GM23338 (cell line): ENCODE results near the gene RPL3. TPM values are rescaled to one million over a fixed set of nuclear protein-coding genes. Genes with fewer than 3 reads are reported as not detected.
"Not testable (repeated sequence)": the region's sequence is repeated elsewhere in the genome, so short reads cannot be mapped to it uniquely, and the experiment has no call there.

Experiments
- ATAC-seq: fragments of 200-7000 bp; cut with Tn5 transposase; 3 replicates; pipeline ENCODE4 v1.9.1; 2020
- DNase-seq: peaks from one replicate; pipeline ENCODE4 v3.0.0-alpha.2; 2015; ENCODE audit warnings: low spot score
- H2AFZ ChIP-seq: fragments of 200-600 bp; sonication (generic); 2 replicates; pipeline ENCODE4 v1.8.0; 2016; ENCODE audit warnings: antibody characterized with exemption, mild to moderate bottlenecking, moderate library complexity
- H3F3A ChIP-seq: fragments of 200-600 bp; sonication (generic); replicated peaks from 2 replicates; pipeline ENCODE4 v1.8.0; 2017; ENCODE audit warnings: antibody characterized with exemption, mixed run types, low read depth
- H3K27ac ChIP-seq: fragments of 200-600 bp; sonication (generic); 2 replicates; pipeline ENCODE4 v1.6.1; 2016; ENCODE audit warnings: low read depth
- H3K27me3 ChIP-seq: fragments of 200-600 bp; sonication (generic); 2 replicates; pipeline ENCODE4 v1.8.0; 2016; ENCODE audit warnings: mild to moderate bottlenecking, mixed run types, moderate library complexity; ENCODE audit not compliant: insufficient read depth
- H3K36me3 ChIP-seq: fragments of 200-600 bp; sonication (generic); 2 replicates; pipeline ENCODE4 v1.8.0; 2016; ENCODE audit warnings: mild to moderate bottlenecking; ENCODE audit not compliant: insufficient read depth
- H3K4me1 ChIP-seq: fragments of 200-600 bp; sonication (generic); 2 replicates; pipeline ENCODE4 v1.8.0; 2016; ENCODE audit warnings: mild to moderate bottlenecking, moderate library complexity; ENCODE audit not compliant: insufficient read depth
- H3K4me2 ChIP-seq: fragments of 200-600 bp; sonication (generic); 2 replicates; pipeline ENCODE4 v1.7.1; 2017; ENCODE audit warnings: mixed run types
- H3K4me3 ChIP-seq: fragments of 200-600 bp; sonication (generic); 2 replicates; pipeline ENCODE4 v1.6.1; 2016; ENCODE audit warnings: mixed run types
- H3K79me2 ChIP-seq: fragments of 200-600 bp; sonication (generic); replicated peaks from 2 replicates; pipeline ENCODE4 v1.8.0; 2017; ENCODE audit warnings: mild to moderate bottlenecking; ENCODE audit not compliant: insufficient read depth
- H3K9me2 ChIP-seq: fragments of 200-600 bp; sonication (generic); 2 replicates; pipeline ENCODE4 v1.8.0; 2017; ENCODE audit not compliant: insufficient read depth
- H4K20me1 ChIP-seq: fragments of 200-600 bp; sonication (generic); replicated peaks from 2 replicates; pipeline ENCODE4 v1.8.0; 2017; ENCODE audit warnings: mild to moderate bottlenecking; ENCODE audit not compliant: insufficient read depth
- H3K27ac Mint-ChIP-seq: 2 replicates; pipeline ENCODE4 v1.8.0; 2020; ENCODE audit warnings: inconsistent platforms, mild to moderate bottlenecking, moderate library complexity, mixed read lengths
- H3K27me3 Mint-ChIP-seq: 3 replicates; pipeline ENCODE4 v1.8.0; 2022; ENCODE audit warnings: low read depth, mild to moderate bottlenecking, moderate library complexity, mixed read lengths, inconsistent platforms; ENCODE audit not compliant: insufficient read depth, poor library complexity
- H3K36me3 Mint-ChIP-seq: 3 replicates; pipeline ENCODE4 v1.8.0; 2021; ENCODE audit warnings: low read depth, mild to moderate bottlenecking, inconsistent platforms, moderate library complexity, mixed read lengths
- H3K4me1 Mint-ChIP-seq: 3 replicates; pipeline ENCODE4 v1.8.0; 2020; ENCODE audit warnings: mild to moderate bottlenecking, inconsistent platforms, mixed read lengths
- H3K4me3 Mint-ChIP-seq: 3 replicates; pipeline ENCODE4 v1.8.0; 2021; ENCODE audit warnings: moderate library complexity, mild to moderate bottlenecking, inconsistent platforms, mixed read lengths
- H3K9me3 Mint-ChIP-seq: 3 replicates; pipeline ENCODE4 v1.8.0; 2020; ENCODE audit warnings: moderate library complexity, mild to moderate bottlenecking, inconsistent platforms, mixed read lengths
- CTCF ChIP-seq, 2 experiments: fragments of 200-600 bp in 1 of 2; sonication (generic) in 1 of 2; conservative IDR thresholded peaks; 2 replicates each; pipeline versions ENCODE4 v1.5.1 to v1.6.1; 2016 to 2017; ENCODE audit warnings: antibody characterized with exemption in 2 of 2, low read depth in 2 of 2, mild to moderate bottlenecking in 2 of 2, moderate library complexity in 1 of 2
- ETS1 ChIP-seq: IDR thresholded peaks from 2 replicates; pipeline ENCODE4 v1.6.1; 2016; ENCODE audit warnings: antibody characterized with exemption
- EZH2 ChIP-seq: fragments of 200-600 bp; sonication (generic); IDR thresholded peaks from one replicate; pipeline ENCODE4 v1.8.0; 2017; ENCODE audit warnings: antibody characterized with exemption, mild to moderate bottlenecking, low read depth; ENCODE audit not compliant: unreplicated experiment
- NANOG ChIP-seq: IDR thresholded peaks from 2 replicates; pipeline ENCODE4 v1.6.1; 2016; ENCODE audit warnings: antibody characterized with exemption, borderline replicate concordance
- STAT1 ChIP-seq: IDR thresholded peaks from one replicate; pipeline ENCODE4 v1.6.1; 2016; ENCODE audit warnings: antibody characterized with exemption; ENCODE audit not compliant: unreplicated experiment
- ZNF331 ChIP-seq: fragments of 250-450 bp; sonication (Bioruptor Pico); IDR thresholded peaks from 2 replicates; pipeline ENCODE4 v1.5.0; 2020; ENCODE audit warnings: low read depth, mild to moderate bottlenecking, moderate library complexity
- ZNF462 ChIP-seq: fragments of 250-450 bp; sonication (Bioruptor Pico); IDR thresholded peaks from 2 replicates; pipeline ENCODE4 v1.5.0; 2020; ENCODE audit warnings: mild to moderate bottlenecking, moderate library complexity
- polyA plus RNA-seq: library from polyadenylated mRNA; unstranded; fragments of >200 nt; fragmentation: Nextera tagmentation; extraction: Ambion mirVana; gene quantifications from 2 replicates; pipeline ENCODE4 v1.2.1, GENCODE V29; 2016
- total RNA-seq: library from RNA; depleted of rRNA; stranded (reverse); fragments of >200 nt; shearing (Covaris generic); gene quantifications from 2 replicates; pipeline ENCODE4 v1.2.3, GENCODE V29; 2014

The RPL3 gene
- total and polyA plus RNA-seq, 2 experiments from 2014 or later: 1,983 to 3,244 TPM

GRCh38 chr22:39341179-39341578 lies 21.8 kb upstream of the RPL3 start:
- H2AFZ ChIP-seq: peak overlapping the region; percentile 92
- H3F3A ChIP-seq: 0 out of 2 replicates have a peak, but pooled peaks cover 2% of the 10 kb centered on the region

GRCh38 chr22:39339775-39340174 lies 20.4 kb upstream of the RPL3 start:
- H3K27ac ChIP-seq, ATAC-seq, H3K9me3 Mint-ChIP-seq, H3K79me2 ChIP-seq, H3F3A ChIP-seq, H3K27ac Mint-ChIP-seq, H3K4me3 ChIP-seq, H3K9me2 ChIP-seq, H3K36me3 ChIP-seq, DNase-seq, H3K27me3 Mint-ChIP-seq, H3K36me3 Mint-ChIP-seq, H3K27me3 ChIP-seq, H3K4me2 ChIP-seq, H3K4me3 Mint-ChIP-seq, H2AFZ ChIP-seq, H4K20me1 ChIP-seq: not testable (repeated sequence)
- peaks cover 17% of the 10 kb centered on the region for H3K4me1 ChIP-seq
- peaks cover 17% of the 10 kb centered on the region for H3K4me1 Mint-ChIP-seq

More at GRCh38 chr22:39341179-39341578, 21.8 kb upstream of the RPL3 start:
- DNase-seq (no peak), ATAC-seq (peak; percentile 46)
- 0 out of 4 replicates have a peak, but pooled peaks of 1 of the 2 experiments have one; percentile 14 for TF ChIP-seq CTCF (conservative IDR thresholded peaks at IDR 0.05; ENCODE audit: low read depth in 2 of 2)
- TF ChIP-seq NANOG: no peak
- no peaks in the 10 kb centered on the region for H3K36me3 Mint-ChIP-seq
- H3K4me1 ChIP-seq: peaks cover 17% of the 10 kb centered on the region
- no peak overlapping the region for H3K27ac ChIP-seq
- no peaks in the 10 kb centered on the region for H3K79me2 ChIP-seq
- no peaks in the 10 kb centered on the region for H3K9me3 Mint-ChIP-seq
- peaks cover 6% of the 10 kb centered on the region for H3K27me3 Mint-ChIP-seq
- H3K9me2 ChIP-seq: no peaks in the 10 kb centered on the region
- no peaks in the 10 kb centered on the region for H3K36me3 ChIP-seq
- H3K27me3 ChIP-seq: no peaks in the 10 kb centered on the region
- peaks cover 17% of the 10 kb centered on the region for H3K4me1 Mint-ChIP-seq
- H3K4me2 ChIP-seq: no peak overlapping the region
- no peak overlapping the region for H3K4me3 ChIP-seq
- no peak overlapping the region for H3K4me3 Mint-ChIP-seq
- no peak overlapping the region for H3K27ac Mint-ChIP-seq
- no peaks in the 10 kb centered on the region for H4K20me1 ChIP-seq

GRCh38 chr22:39336411-39336810 lies 17.0 kb upstream of the RPL3 start:
- no peaks in the 10 kb centered on the region for H3K9me2 ChIP-seq
- Mint-ChIP-seq H3K4me1 (peaks cover 4% of the 10 kb centered on the region), H3K4me3 (no peak overlapping the region), H3K9me3 (no peaks in the 10 kb centered on the region), H3K27ac (no peak overlapping the region), H3K36me3 (no peaks in the 10 kb centered on the region), H3K27me3 (peaks cover 2% of the 10 kb centered on the region)
- no peaks in the 10 kb centered on the region for H3K27me3 ChIP-seq
- TF ChIP-seq EZH2 (no peak), STAT1 (no peak), ZNF331 (CRISPR knock-in tag) (no peak), ETS1 (no peak), ZNF462 (CRISPR knock-in tag) (no peak)
- no peak overlapping the region for H3K27ac ChIP-seq
- DNase-seq (no peak), ATAC-seq (no peak)
- H3K36me3 ChIP-seq: no peaks in the 10 kb centered on the region
- H3K4me3 ChIP-seq: no peak overlapping the region
- H3K79me2 ChIP-seq: no peaks in the 10 kb centered on the region
- no peaks in the 10 kb centered on the region for H3F3A ChIP-seq
- peaks cover 6% of the 10 kb centered on the region; the same call in 1 of the 2 replicates for H3K4me1 ChIP-seq
- H2AFZ ChIP-seq: no peak overlapping the region
- H3K4me2 ChIP-seq: no peak overlapping the region
- H4K20me1 ChIP-seq: no peaks in the 10 kb centered on the region
